Measurements from ENCODE around the gene PDRG1.

Gene PDRG1

DNA sequence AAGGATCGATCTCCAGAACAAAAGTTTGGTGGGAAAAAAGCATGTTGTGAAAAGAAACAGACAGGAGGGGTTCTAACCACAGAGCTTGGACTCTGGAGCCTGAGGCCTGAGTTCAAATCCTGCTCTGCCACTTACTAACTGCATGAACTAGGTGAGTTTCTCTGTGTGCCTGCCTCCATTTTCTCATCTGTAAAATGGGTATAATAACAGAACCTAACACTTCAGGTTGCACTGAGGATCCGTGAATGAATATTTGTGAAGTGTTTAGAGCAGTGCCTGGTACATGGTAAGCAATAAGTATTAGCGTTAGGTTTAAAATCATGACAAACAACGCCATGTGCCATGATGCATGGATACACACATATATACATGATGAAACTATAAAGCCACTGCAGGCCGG lies 44.8 kb downstream of the PDRG1 start:
- no peak for DNase-seq (ENCODE audit: low spot score)

DNA sequence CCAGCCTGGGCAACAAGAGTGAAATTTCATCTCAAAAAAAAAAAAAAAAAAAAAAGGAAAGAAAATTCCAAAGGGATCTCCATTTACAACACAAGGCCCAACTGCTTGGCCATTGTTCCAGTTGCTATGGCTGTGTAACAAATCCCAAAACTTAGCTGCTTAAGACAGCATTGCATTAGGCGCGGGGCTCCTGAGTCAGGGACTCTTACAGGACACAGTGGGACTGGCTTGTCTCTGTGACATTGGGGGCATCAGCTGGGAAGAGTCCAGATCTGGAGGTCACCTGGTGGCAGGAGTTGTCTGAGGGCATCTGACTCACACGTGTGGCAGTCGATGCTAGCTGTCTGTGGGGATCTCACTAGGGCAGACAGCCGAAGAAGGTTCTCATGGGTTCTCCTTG lies 45.8 kb downstream of the PDRG1 start:
- no peak for DNase-seq (ENCODE audit: low spot score)

DNA sequence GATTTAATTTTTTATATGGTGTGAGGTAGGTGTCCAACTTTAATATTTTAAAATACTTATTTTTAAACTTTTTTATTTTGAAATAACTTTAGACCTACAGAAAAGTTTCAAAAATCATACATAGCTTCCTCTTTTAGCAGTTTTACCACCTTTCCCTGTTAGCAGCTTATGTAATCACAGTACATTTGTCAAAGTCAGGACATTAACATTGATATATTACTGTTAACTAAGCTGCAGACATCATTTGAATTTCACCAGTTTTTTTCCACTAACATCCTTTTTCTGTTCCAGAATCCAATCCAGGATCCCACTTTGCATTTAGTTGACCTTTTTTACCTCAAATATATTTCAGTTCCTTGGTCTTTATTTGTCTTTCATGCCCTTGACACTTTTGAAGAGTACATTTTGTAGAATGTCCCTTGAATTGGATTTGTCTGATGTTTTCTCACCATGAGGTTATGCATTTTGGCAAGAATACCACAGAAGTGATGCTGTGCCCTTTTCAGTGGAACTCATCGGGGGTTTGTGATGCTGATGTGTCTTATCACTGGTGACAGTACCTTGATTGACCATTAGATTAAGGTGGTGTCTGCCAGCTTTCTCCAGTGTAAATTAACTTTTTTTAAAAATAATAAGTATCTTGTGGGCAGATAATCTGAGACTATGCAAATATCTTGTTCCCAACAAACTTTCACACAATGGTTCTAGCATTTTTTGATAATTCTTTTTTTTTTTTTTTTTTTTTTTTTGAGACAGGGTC lies 48.0 kb downstream of the PDRG1 start:
- no peak for DNase-seq (ENCODE audit: low spot score)

DNA sequence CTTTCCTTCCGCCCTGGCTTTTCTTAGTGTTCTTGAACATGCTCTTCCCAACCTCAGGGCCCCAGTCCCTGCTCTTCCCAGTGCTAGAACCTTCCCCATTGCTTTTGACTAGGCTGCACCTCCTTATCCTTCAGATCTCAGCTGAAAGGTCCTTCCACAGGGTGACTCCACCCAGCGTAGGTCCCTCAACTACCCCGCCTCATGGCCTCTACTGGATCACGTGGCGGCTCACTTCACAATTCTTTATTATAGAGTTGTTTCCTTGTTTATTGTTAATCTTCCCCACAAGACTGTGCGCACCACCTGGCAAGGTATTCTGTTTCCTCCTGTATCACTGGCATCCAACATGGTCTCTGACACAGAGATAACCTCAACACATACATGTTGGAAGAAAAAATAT lies 50.2 kb downstream of the PDRG1 start:
- no peak for DNase-seq (ENCODE audit: low spot score)

DNA sequence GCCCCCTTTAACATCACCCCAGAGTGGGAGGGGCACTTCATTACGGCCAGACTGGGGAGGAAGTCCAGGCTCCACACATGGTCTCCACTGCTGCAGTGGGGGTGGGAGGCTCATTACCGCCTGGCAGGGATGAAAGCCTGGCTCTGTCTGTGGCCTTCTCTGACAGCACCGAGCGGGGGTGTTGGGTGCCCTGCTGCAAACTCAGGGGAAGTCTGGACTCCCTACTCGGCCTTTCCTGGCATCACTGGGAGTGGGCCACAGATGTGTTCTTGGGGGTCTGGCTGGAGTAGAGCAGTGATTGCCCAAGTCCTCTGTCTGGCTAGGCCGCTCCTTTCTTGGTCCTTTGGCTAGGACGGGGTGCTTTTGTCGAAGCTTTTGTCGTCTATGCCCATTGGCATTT lies 54.3 kb downstream of the PDRG1 start:
- no peak for DNase-seq (ENCODE audit: low spot score)

DNA sequence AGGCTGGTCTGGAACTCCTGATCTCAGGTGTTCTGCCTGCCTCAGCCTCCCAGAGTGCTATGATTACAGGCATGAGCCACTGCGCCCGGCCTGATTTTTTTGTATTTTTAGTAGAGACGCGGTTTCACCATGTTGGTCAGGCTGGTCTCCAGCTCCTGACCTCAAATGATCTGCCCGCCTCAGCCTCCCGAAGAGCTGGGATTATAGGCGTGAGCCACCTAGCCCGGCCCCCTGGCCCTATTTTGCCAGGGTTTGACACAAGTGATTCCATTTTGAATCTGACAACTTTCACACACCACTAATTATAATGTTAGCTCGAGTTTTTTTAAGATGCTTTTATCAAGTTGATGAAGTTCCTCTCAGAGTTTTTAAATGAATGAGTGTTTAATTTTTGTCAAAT lies 55.8 kb downstream of the PDRG1 start:
- DNase-seq (ENCODE audit: low spot score) = no peak

DNA sequence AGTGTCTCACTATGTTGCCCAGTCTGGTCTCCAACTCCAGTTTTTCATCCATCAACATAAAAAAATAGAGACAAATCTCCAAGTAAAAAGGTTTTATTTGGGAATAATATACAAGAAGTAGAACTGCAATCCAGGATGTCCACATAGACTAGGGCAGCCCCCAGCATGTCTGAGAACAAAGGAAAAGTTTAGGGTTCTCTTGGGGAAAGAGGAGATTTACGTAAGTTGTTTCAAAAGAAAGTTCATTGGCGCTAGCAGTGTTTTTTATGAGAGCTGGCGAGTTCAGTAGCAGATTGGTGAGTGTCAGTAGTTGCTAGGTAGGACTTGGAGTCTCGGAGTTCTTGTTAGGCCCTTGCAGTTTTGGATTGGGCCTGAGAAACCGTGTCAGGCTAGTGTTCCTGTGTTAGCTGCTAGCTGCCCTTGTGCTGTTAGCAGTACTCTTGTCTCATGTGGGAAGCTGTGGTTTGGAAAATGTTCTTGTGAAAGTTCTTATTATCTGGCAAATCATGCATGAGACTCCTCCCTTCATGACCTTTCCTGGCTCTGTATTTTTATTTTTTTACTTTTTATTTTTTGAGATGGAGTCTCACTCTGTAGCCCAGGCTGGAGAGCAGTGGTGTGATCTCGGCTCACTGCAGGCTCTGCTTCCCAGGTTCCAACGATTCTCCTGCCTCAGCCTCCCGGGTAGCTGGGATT lies 56.7 kb downstream of the PDRG1 start:
- DNase-seq (ENCODE audit: low spot score) = peak; percentile 56
